NCI-H345 treated with DMSO at 0.1 percent for 48 hours (cell line): ENCODE measurements around the gene FCER2.
"Not testable (repeated sequence)": the region's sequence is repeated elsewhere in the genome, so short reads cannot be mapped to it uniquely, and the experiment has no call there.

Experiments used
- DNase-seq: peaks from one replicate; lab custom pipeline; 2025; ENCODE audit not compliant: unreplicated experiment; lab: John Stamatoyannopoulos, UW

Gene FCER2

GRCh38 chr19:7701654-7702457 lies at the start of gene FCER2:
Gene FCER2, minus strand, starts transcription at chr19:7702131. Its CDS starts 2,371 bp downstream, at chr19:7699760.
- no peak for DNase-seq

DNA sequence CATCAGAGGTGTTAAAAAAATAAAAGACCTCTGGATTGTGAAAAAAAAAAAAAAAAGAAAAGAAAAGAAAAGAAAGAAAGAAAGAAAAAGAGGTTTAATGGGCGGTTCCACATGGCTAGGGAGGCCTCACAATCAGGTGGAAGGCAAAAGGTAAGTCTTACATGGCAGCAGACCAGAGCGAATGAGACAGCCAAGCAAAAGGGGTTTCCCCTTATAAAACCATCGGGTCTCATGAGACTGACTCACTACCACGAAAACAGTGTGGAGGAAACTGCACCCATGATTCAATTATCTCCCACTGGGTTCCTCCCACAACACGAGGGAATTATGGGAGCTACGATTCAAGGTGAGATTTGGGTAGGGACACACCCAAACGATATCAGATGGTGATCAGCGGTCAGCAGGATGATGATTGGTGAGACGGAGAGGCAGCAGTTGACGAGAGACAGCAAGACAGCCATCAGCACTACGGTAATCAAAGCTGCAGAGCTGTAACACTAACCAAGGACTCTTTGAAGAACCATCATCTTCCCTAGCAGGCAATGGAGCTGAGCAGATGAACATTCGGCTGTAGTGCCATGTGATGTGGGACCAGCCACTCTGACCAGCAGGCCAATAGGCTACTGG lies 49.3 kb upstream of the FCER2 start:
- no peak for DNase-seq

- no peak for DNase-seq
These were observed 46.8 kb upstream of the FCER2 start for GRCh38 chr19:7748756-7749155.

DNA sequence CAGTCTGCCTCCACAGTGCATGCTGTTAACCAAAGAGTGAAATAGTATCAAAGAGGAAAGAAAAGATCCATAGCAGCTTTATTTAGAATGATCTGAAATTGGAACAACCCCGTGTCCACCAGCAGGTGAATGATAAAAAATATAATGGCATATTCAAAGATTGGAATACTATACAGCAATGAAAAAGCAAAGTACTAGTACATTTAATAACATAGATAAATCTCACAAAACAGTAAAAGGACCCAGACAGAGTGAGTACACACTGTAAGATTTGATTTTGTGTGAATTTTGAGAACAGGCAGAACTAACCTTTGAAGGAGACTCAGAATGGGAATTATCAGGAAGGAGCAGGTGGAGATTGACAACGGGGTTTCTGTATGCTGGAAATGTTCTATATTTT lies 46.2 kb upstream of the FCER2 start:
- DNase-seq, result no peak

GRCh38 chr19:7746903-7747884 lies 45.3 kb upstream of the FCER2 start, which contains the start of gene CD209:
Gene CD209, minus strand, starts transcription at chr19:7747534. Its CDS starts 23 bp downstream, at chr19:7747511.
- no peak for DNase-seq

DNA sequence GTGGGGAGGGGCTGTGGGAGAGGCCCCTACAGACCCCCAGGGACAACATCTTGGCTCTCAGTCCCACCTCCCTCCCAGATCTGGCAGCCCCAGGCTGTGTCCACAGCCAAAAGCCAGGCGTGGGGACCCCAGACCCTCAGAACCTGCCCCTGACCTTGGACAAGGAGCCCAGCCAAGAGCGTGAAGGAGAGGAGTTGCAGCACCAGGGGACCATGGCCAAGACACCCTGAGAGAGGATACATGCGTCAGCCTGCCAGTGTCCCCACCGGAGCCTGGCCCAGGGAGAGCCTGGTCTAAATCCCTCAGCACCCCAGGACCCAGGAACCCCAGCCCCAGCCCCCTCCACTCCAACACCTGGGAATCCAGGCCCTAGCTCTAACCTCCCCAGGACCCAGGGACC lies 44.4 kb upstream of the FCER2 start:
- not testable (repeated sequence) for DNase-seq

GRCh38 chr19:7744871-7745650 lies 43.1 kb upstream of the FCER2 start:
- no peak for DNase-seq

DNA sequence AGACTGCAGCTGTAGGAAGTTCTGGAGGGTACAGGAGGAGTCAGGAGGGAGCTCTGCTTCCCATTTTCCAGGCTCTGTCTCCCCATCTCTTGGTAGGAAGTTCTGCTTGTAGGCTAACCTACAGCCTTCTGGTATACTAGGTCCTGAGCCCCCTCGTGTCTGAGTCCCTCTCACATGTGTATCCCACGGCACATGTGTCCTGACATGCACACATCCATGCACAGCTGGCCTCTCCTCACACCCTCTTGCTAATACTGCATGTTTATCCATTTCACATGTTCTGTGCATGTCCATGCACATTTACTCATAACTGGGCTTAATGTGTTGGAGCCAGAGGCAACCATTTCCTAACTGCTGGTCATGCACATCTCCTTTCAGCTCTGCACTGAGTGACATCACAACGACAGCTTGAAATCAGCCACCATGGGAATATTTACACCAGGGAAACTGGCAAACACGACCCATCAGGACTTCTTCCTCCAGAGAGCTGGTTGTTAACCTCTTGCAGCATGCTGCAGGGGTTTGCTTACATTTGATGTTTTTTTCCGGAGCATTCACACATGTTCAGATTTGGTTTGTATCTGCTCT lies 42.4 kb upstream of the FCER2 start:
- no peak for DNase-seq

GRCh38 chr19:7743425-7743841 lies 41.5 kb upstream of the FCER2 start:
- DNase-seq, result no peak

DNA sequence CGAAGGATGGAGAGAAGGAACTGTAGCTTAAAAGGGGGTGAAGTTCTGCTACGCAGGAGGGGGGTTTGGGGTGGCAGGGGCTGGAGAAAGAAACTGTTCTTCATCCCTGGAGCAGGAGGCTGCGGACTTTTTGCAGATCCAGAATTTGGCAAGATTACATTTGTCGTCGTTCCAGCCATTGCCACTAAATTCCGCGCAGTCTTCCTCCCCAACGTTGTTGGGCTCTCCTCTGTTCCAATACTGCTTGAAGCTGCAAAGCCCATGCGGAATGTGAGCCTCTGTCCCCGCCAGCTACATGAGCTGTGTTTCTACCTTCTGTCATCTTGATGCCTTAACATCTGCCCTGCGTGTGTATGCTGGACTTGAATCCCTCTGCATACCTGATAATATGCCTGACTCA lies 41.1 kb upstream of the FCER2 start:
- DNase-seq, result no peak

DNA sequence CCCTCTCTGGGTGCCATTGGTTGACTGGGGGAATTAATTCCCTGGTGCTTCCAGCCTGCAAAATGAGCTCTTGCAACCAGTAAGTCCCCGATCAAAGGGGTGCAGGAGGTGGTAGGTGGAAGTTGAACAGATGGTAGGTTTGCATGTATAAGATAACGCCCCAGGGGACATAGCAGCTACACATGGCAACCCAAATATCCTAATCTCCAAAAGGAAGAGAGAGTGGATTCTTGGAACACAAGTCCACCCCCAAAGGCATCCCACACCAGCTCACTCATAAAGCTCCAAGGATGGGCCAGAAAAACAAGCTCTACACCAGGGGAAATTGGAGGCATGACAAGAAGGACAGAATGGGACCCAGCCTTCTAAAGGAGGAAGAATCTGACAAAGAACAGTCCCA lies 40.6 kb upstream of the FCER2 start:
- DNase-seq, result no peak

DNA sequence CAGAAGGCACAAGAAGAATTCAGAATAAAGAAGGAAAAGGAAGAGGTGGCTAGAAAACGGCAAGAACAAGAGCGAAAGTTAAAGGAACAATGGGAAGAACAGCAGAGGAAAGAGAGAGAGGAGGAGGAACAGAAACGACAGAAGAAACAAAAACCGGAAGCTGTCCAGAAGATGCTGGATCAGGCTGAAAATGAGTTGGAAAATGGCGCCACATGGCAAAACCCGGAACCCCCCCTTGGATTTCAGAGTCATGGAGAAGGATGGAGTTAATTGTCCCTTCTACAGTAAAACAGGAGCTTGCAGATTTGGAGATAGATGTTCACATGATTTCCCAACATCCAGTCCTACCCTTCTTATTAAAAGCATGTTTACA lies 38.7 kb upstream of the FCER2 start:
- no peak for DNase-seq

- DNase-seq, result no peak
These were observed 38.1 kb upstream of the FCER2 start for GRCh38 chr19:7739801-7740681.

DNA sequence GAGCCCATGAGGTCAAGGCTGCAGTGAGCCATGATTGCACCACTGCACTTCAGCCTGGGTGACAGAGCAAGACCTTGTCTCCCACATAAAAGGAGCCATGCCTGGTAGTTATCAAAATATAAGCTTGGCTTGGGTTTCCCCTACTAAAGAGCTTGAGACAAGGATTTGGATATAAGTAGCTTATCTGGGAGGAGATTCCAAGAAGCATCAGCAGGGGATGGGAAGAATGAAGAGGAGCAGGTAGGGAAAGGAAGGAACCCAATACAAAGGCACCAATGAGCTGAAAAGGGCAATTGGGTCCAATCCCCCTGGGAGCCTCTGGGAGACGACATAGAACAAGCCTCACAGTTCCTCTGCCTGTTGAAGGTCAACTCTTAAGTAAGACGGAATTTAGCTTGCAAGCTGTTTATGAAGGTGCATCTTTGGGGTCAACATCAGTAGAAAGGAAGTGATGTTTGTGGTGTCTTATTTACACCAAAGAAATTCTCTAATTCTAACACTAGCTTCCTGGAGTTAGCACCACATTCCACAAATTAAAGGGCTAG lies 37.4 kb upstream of the FCER2 start:
- DNase-seq, result no peak

DNA sequence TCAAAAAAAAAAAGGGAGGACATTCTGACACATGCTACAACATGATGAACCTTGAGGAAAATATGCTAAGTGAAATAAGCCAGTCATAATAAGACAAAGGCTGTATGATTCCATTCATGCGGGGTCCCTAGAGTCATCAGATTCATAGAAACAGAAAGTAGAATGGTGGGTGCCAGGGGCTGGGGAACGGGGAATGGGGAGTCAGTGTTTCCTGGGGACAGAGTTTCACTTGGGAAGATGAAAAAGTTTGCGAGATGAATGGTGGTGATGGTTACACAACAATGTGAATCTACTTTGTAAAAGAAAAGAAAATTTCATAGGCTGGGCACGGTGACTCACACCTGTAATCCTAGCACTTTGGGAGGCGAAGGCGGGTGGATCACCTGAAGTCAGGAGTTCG lies 36.1 kb upstream of the FCER2 start:
- DNase-seq, result no peak

GRCh38 chr19:7737215-7737614 lies 35.3 kb upstream of the FCER2 start:
- no peak for DNase-seq

DNA sequence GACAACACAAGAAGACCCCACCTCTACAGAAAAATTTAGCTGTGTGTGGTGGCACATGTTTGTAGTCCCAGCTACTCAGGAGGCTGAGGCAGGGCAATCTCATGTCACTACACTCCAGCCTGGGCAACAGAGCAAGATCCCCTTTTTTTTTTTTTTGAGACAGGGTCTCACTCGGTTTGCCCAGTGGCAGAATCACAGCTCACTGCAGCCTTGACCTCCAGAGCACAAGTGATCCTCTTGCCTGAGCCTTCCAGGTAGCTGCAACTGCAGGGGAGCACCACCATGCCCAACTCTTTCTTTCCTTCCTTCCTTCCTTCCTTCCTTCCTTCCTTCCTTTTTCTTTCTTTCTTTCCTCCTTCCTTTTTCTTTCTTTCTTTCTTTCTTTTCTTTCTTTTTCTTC lies 34.2 kb upstream of the FCER2 start:
- DNase-seq, result no peak

GRCh38 chr19:7734220-7735203 lies 32.6 kb upstream of the FCER2 start:
- no peak for DNase-seq
